GM19467 (cell line): Measurements from ENCODE around the gene TGFBR3.
"Not testable (repeated sequence)": the region's sequence is repeated elsewhere in the genome, so short reads cannot be mapped to it uniquely, and the experiment has no call there.

Source experiments
- ATAC-seq: cut with Tn5 transposase; IDR thresholded peaks from one replicate; pipeline ENCODE4 v1.9.1; 2021; ENCODE audit warnings: mild to moderate bottlenecking, moderate library complexity; ENCODE audit not compliant: unreplicated experiment

Gene TGFBR3

DNA sequence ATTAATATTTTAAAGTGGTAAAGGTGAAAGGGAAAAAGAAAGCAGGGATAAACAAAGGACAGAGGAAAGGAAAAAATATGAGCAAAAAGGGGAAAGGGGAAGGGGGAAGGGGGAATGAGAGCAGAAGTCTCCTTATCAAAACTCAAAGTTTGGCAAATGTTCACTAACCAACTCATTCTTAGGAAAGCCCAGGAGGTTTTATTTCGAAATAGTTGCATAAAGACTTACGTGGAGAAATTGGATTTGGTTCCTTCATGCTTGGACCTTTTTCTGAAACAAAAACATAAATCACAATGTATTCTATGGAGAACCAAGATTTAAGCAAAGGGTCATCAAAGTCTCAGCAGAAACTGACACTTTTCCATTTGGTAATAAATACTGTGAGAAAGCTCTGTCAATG is 188.1 kb downstream of the TGFBR3 start:
- no peak for ATAC-seq

GRCh38 chr1:91697416-91697815 is 188.5 kb downstream of the TGFBR3 start:
- ATAC-seq: no peak

- ATAC-seq: no peak
Measured at GRCh38 chr1:91696321-91696720, 189.6 kb downstream of the TGFBR3 start.

GRCh38 chr1:91693557-91693956 is 192.4 kb downstream of the TGFBR3 start:
- ATAC-seq: no peak

DNA sequence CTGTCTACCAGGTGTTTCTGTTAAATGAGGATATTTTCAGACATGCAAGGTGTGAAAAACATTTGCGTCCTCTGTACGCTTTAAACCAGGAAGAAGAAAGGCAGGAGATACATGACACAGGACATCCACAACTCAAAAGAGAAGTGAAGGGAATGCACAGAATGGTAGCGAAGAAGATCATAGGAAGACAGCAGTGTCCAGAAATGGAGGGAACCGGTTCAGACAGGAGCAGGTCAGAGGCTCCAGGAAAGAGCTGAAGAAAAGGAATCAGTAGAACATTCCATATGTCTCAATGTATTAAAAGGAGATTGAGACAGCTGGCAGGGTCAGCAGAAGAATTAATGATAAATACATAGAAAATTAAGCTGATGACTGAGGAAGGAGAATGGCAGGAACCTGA is 194.4 kb downstream of the TGFBR3 start:
- no peak for ATAC-seq

- ATAC-seq: no peak
Measured at GRCh38 chr1:91689641-91690481, 196.1 kb downstream of the TGFBR3 start.

GRCh38 chr1:91687452-91687851 is 198.5 kb downstream of the TGFBR3 start:
- ATAC-seq: no peak

DNA sequence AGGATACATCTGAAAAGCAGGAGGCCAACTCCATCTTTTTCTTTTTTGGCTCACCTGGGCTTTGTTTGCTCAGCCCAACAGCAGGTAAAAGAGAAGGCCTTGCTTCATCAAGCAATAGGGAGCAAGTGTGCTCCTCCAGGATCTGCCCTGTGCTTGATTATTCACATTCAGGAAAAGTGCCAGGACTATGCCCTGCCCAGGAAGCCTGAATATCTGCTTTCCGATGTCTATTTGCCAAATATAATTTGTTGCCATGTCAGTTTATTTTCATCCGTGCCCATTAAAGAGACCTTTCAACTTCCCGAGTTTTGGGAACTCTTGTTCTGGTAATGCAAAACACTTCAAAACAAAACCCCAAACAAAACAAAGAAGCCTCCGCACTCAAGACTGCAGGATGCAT is 200.0 kb downstream of the TGFBR3 start:
- ATAC-seq: no peak

DNA sequence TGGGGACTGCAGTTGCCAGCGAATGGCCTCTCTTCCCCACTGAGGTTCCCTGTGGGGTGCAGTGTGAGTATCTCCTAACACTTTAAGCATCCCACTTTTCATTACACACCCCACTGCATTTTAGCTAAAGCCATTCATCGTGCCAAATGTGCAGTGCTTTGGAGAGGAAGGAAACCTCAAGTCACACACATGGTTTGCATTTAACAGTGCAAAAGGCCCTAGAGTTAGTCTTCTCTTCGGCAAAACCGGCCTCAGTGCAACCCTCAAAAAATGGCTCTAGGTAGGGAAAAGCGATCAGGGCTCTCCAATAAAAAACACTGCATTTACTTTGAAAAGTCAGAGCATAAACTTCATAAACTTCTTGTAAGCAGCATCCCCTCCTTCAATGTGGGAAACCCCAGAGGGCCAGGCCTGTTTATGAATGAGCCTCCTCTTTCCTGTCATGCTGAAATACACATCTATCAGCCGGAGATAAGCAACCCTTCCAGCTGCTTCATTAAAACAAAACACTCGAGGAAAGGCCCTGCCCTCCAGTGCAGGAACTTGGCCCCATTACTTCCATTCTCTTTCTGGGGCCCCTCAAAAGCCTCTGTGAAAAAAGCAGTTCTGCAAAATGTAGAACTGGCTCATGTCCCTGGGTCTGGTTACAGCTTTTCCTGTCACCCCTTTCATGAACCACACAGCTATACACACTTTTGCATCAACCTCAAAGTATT is 201.3 kb downstream of the TGFBR3 start:
- no peak for ATAC-seq

- no peak for ATAC-seq
Measured at GRCh38 chr1:91683598-91683951, 202.4 kb downstream of the TGFBR3 start.

DNA sequence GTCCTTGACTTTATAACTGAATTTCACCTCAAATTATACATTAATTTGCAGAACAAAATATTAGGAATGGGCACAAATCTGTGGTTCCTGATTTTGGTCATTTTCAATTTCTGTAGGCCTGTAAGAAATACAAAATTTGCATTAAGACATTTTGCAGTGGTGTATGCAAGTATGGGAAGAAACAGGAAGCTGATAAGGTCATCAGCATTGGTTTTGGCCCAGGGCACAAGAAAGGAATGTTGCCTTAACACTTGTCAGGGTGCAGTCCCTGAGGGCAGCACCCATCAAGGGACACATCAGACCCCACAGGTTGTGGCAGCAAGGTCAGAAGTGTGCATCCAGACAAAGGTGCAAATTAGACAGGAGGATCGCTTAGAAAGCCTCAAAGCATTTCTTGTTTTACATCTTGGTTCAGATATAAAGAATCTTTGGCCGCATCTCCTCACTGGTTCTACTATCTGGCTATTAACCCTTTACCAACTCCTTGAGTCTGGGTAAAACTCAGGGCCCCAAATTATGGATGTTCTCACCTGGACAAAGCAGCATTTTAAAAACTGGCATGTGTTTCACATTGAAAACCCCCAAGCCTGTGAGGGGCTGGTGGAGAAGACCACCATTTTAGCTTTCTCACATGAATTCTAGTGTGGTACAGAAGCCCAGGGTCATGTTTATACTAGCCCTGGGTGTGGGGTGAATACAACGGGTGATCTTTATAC is 202.9 kb downstream of the TGFBR3 start:
- ATAC-seq: no peak

DNA sequence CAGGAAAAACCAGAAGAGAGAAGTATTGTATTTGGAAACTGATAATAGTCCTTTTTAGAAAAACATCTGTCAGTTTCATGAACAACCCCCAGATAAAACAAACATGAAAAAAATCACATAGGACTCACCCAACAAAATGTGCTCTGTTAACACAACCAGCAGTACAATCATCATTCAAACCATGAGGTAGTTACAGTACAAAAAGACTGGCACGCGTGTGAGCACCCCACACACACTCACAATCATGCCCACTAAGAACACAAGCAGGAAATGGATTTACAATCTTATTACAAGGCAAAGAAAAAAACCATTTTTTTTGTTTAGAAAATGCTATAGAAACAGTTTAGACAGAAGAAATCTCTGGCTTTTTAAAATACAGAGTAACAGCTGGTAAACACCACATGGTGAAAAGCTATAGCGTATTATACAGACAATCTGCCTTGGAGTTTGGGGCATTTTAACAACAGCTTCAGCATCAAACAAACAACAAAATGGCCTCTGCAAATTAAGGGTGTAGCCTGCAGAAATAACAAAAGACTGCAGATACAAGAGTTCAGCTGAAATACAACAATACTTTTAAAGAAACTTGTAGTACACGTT is 205.3 kb downstream of the TGFBR3 start:
- ATAC-seq: no peak

DNA sequence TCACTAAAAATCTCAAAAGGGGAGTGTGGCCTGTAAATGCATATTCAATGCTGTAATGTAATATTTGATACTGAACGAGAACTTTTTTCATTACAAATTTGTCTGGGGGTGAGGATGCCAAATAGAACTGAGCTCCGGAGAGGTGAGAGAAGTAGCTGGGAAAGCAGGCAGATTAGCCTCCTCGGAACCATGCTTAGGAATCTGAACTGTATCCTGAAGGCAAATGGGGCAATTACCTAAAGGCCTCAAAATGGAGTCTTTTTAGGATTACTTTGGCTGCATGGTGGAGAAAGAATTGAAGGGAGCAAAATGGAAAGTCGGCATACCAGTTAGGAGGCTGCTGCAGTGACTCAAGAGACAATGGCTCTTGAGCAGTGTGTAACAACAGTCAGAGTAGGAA is 206.5 kb downstream of the TGFBR3 start:
- no peak for ATAC-seq

GRCh38 chr1:91676030-91676429 is 209.9 kb downstream of the TGFBR3 start:
- no peak for ATAC-seq

DNA sequence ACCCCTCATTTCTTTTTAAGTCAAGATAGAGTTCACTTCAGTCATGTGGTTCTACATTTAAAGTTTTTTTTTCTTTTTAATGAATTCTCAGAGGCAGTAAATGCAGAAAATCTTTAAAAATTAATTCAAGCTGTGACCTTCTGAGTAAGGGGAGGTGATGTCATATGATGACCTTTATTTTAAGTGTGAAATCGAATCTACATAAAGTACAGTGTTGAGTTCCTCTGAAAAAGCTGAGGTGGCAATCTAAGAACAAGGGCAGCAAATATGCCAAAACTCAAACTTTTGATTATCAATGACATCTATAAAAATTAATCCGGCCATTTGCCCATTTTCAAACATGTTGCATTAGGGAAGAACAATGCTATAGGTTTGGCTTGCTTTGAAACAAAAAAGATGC is 211.8 kb downstream of the TGFBR3 start:
- no peak for ATAC-seq

GRCh38 chr1:91673613-91674012 is 212.3 kb downstream of the TGFBR3 start:
- ATAC-seq: no peak

GRCh38 chr1:91672601-91673161 is 213.3 kb downstream of the TGFBR3 start:
- ATAC-seq: no peak

- no peak for ATAC-seq
Measured at GRCh38 chr1:91670781-91671180, 215.2 kb downstream of the TGFBR3 start.

GRCh38 chr1:91669584-91670350 is 216.2 kb downstream of the TGFBR3 start:
- no peak for ATAC-seq

- not testable (repeated sequence) for ATAC-seq
Measured at GRCh38 chr1:91666651-91667050, 219.3 kb downstream of the TGFBR3 start.
